A673 (cell line): ENCODE measurements around the gene ZNF397. TPM values are rescaled to one million over a fixed set of nuclear protein-coding genes. Genes with fewer than 3 reads are reported as not detected.

Experiments
- BruUV-seq: library from RNA; stranded (reverse); fragments of 400-500 nt; replicated peaks from 2 replicates; lab custom pipeline; 2021; lab: Mats Ljungman, UMichigan
- CTCF ChIA-PET: fragments of 300-600 bp; sonication (Branson Sonifier 250); formaldehyde crosslinking; loops from one replicate; lab custom pipeline; 2022; ENCODE audit warnings: antibody characterized with exemption; lab: Charles Lee
- POLR2A ChIA-PET: fragments of 300-600 bp; sonication (Branson Sonifier 250); formaldehyde crosslinking; loops from one replicate; lab custom pipeline; 2022; ENCODE audit warnings: antibody characterized with exemption; ENCODE audit not compliant: low non-redundant PET; lab: Charles Lee
- DNase-seq: peaks from one replicate; pipeline ENCODE4 v3.0.0-alpha.2; 2015; ENCODE audit warnings: low spot score
- H3K27ac ChIP-seq: fragments of 200-600 bp; sonication (generic); 2 replicates; pipeline ENCODE4 v1.5.1; 2016; ENCODE audit warnings: mixed run types, low read depth, mild to moderate bottlenecking, mixed read lengths, antibody characterized with exemption, low read length; ENCODE audit not compliant: poor library complexity, severe bottlenecking
- H3K27me3 ChIP-seq: fragments of 200-600 bp; sonication (generic); replicated peaks from 2 replicates; pipeline ENCODE4 v1.6.1; 2017; ENCODE audit warnings: mixed run types, low read depth, mild to moderate bottlenecking, mixed read lengths, antibody characterized with exemption, low read length; ENCODE audit not compliant: insufficient read depth, poor library complexity
- H3K36me3 ChIP-seq: fragments of 200-600 bp; sonication (generic); 2 replicates; pipeline ENCODE4 v1.6.1; 2016; ENCODE audit warnings: mixed run types, mild to moderate bottlenecking, mixed read lengths, antibody characterized with exemption, low read length; ENCODE audit not compliant: insufficient read depth, poor library complexity, severe bottlenecking
- H3K4me1 ChIP-seq: fragments of 200-600 bp; sonication (generic); 2 replicates; pipeline ENCODE4 v1.6.1; 2017; ENCODE audit warnings: mixed run types, mild to moderate bottlenecking, mixed read lengths, antibody characterized with exemption, low read length; ENCODE audit not compliant: insufficient read depth, poor library complexity, severe bottlenecking
- H3K4me3 ChIP-seq: fragments of 200-600 bp; sonication (generic); 2 replicates; pipeline ENCODE4 v1.5.1; 2016; ENCODE audit warnings: low read depth, mixed run types, mild to moderate bottlenecking, mixed read lengths, low read length; ENCODE audit not compliant: poor library complexity, severe bottlenecking
- H3K9me3 ChIP-seq: fragments of 200-600 bp; sonication (generic); 2 replicates; pipeline ENCODE4 v1.6.1; 2016; ENCODE audit warnings: mixed run types, low read depth, mild to moderate bottlenecking, mixed read lengths, antibody characterized with exemption, low read length; ENCODE audit not compliant: poor library complexity, severe bottlenecking
- EZH2 ChIP-seq: fragments of 200-600 bp; sonication (generic); IDR thresholded peaks from 2 replicates; pipeline ENCODE4 v1.6.1; 2017; ENCODE audit warnings: borderline replicate concordance, low read depth, mild to moderate bottlenecking, mixed read lengths, antibody characterized with exemption, low read length; ENCODE audit not compliant: poor library complexity, severe bottlenecking
- intact Hi-C: fragments of 100-400 bp; cut with micrococcal nuclease; formaldehyde crosslinking; loops from one replicate; pipeline ENCODE4 v1.10.0; 2022; ENCODE audit not compliant: unreplicated experiment
- total RNA-seq: library from RNA; stranded (reverse); gene quantifications from 2 replicates; pipeline ENCODE4 v1.2.3, GENCODE V29; 2021
- TF ChIP-seq, protein P1 (sequence below): fragments of 300-800, 200-600 bp; sonication (generic); conservative IDR thresholded peaks from 2 replicates; pipeline ENCODE4 v1.5.1; 2017; ENCODE audit warnings: low read depth, mild to moderate bottlenecking, antibody characterized with exemption, low read length, moderate library complexity, mixed read lengths

The ZNF397 gene
- total RNA-seq, 1 experiment from 2014 or later = 34.5 TPM

DNA sequence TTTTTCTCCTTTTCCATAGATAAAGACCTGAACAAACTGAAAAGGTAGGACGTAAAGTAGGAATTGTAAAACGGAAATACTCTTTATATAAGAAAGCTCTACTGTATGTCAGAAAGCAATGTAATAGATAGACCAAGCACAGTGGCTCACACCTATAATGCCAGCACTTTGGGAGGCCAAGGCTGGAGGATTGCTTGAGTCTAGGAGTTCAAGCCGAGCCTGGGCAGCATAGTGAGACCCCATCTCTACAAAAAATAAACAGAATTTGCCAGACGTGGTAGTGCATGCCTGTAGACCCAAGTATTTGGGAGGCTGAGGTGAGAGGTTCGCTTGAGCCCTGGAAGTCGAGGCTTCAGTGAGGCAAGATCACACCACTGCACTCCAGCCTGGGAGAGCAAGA lies 7.6 kb downstream of the ZNF397 start:
- POLR2A ChIA-PET = no interaction called here
- Histone ChIP-seq H3K9me3 (peaks cover 39% of the 10 kb centered on the region), H3K27me3 (no peaks in the 10 kb centered on the region), H3K4me3 (no peak overlapping the region), H3K4me1 (no peaks in the 10 kb centered on the region), H3K27ac (no peak overlapping the region), H3K36me3 (peaks cover 71% of the 10 kb centered on the region)
- TF ChIP-seq EZH2 = no peak
- TF ChIP-seq, protein P1, sequence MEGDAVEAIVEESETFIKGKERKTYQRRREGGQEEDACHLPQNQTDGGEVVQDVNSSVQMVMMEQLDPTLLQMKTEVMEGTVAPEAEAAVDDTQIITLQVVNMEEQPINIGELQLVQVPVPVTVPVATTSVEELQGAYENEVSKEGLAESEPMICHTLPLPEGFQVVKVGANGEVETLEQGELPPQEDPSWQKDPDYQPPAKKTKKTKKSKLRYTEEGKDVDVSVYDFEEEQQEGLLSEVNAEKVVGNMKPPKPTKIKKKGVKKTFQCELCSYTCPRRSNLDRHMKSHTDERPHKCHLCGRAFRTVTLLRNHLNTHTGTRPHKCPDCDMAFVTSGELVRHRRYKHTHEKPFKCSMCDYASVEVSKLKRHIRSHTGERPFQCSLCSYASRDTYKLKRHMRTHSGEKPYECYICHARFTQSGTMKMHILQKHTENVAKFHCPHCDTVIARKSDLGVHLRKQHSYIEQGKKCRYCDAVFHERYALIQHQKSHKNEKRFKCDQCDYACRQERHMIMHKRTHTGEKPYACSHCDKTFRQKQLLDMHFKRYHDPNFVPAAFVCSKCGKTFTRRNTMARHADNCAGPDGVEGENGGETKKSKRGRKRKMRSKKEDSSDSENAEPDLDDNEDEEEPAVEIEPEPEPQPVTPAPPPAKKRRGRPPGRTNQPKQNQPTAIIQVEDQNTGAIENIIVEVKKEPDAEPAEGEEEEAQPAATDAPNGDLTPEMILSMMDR = no peak
- intact Hi-C loops = no loop called here
- no peak for DNase-seq
- BruUV-seq = no TSS peak
- CTCF ChIA-PET = no interaction called here

DNA sequence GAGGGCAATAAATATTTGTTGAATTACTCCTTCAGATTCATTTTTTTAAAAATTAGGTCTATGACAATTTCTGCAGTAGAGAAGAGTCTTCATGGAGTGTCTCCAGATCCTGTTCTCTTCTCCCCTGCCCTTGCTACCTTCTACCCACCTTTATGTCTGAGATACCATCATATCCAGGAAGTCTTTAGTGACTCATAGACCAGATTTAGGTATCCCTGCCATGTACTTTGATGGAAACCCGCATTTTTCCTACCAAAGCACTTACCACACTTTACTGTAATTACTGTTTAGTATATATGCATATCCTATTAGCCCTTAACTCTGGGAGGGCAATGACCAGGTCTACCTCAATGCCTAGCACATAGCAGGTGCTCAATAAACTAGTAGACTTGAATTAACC lies 11.6 kb downstream of the ZNF397 start:
- intact Hi-C loops = no loop called here
- POLR2A ChIA-PET = no interaction called here
- DNase-seq = no peak
- no peak overlapping the region for H3K27ac ChIP-seq
- TF ChIP-seq, protein P1 = no peak
- no peak for TF ChIP-seq EZH2
- H3K9me3 ChIP-seq = peaks cover 24% of the 10 kb centered on the region
- CTCF ChIA-PET = no interaction called here
- no peaks in the 10 kb centered on the region for H3K4me1 ChIP-seq
- H3K4me3 ChIP-seq = no peak overlapping the region
- BruUV-seq = no TSS peak
- peaks cover 38% of the 10 kb centered on the region for H3K36me3 ChIP-seq
- no peaks in the 10 kb centered on the region for H3K27me3 ChIP-seq

DNA sequence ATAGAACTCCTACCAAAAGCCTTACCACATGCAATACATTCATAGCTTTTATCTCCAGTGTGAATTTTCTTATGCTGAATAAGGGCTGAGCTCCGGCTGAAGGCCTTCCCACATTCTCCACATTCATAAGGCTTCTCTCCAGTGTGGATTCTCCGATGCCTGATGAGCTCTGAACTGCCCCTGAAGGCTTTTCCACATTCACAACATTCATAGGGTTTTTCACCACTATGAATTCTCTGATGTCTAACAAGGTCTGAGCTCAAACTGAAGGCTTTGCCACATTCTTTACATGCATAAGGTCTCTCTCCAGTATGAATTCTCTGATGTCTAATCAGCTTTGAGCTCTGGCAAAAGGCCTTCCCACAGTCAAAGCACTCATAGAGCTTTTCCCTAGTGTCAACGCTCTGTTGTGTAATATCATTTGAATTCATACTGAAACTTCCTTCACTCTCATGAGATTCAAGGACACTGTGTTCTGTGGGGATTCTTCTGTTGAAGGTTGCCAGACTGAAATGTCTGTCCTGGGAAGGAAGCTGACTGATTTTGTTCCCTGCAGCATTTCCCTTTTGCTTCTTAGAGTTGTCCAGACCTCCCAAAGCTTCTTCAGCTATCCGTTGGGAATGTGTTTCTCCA lies 12.9 kb downstream of the ZNF397 start:
- Histone ChIP-seq H3K36me3 (peaks cover 25% of the 10 kb centered on the region), H3K4me1 (no peaks in the 10 kb centered on the region), H3K27me3 (no peaks in the 10 kb centered on the region), H3K4me3 (no peak overlapping the region), H3K27ac (no peak overlapping the region), H3K9me3 (peaks cover 24% of the 10 kb centered on the region)
- CTCF ChIA-PET = no interaction called here
- DNase-seq = no peak
- no TSS peak for BruUV-seq
- intact Hi-C loops = no loop called here
- TF ChIP-seq, protein P1 = no peak
- no peak for TF ChIP-seq EZH2
- POLR2A ChIA-PET = no interaction called here
